ENCODE measurements around the gene SLC12A7. TPM values are rescaled to one million over a fixed set of nuclear protein-coding genes. Genes with fewer than 3 reads are reported as not detected.
A peak's percentile ranks its signal among the peaks of the same experiment; 100 is the strongest.

The SLC12A7 gene
- total and polyA plus RNA-seq, 12 donors: 36.3 to 208 (median 143) TPM

DNA sequence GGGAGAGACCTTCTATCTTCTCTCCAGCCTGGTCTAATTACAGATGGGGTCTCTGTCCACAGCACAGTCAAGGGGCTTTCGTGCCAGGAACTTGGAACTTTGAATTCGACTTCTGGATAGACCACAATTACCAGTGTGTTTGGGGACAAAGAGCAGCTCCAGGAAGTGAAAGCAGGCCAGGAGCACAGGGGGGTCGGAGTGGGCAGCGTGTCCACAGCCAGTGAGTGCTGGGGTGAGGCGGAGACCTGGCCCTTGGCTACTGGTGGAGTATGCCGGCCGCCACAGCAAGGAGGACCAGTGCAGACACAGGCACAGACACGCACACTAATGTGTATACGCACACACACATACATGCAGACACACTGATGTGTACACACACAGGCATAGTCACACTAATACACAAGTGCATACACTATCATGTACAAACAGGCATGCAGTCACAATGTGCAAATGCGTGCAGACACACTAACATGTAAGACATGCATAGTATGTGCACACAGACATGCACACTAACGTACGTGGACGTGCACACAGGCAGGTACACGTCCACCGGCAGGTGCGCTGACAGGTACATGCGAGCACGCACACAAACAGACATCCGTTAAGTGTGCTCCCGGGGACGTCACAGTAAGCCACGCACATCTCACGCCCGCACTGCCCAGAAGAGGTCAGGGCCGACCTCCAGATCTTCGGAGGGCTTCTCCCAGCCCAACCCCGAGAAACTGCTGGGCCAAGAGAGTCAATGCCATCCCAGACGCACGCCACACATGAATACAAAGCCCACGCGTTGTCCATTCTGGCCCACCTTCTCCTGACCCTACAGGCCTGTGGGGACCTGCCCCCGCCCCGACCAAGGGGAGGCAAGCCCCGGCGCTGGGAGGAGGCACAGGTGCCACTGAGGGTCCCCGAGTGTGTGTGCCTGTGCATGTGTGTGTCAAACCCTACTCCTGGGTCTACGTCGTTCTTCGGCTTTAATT is 56.8 kb downstream of the SLC12A7 start:
- Histone ChIP-seq H3K9me3 (no peaks in the 10 kb centered on the region), H3K4me1 (peaks cover 0 to 37% (median 11%) of the 10 kb centered on the region in 9 donors), H3K36me3 (peaks cover 5 to 100% (median 57%) of the 10 kb centered on the region in 9 donors), H3K27ac (peak overlapping the region in 2 of 10 donors; percentile 0 to 61), H3K27me3 (no peaks in the 10 kb centered on the region), H3K4me3 (no peak overlapping the region)
- ATAC-seq: no peak
- 84 to 86% methylated on average over 39 of the region's 39 CpGs for WGBS, 2 donors
- DNase-seq: peak in 1 of 2 donors; percentile 11
- TF ChIP-seq, protein P1, sequence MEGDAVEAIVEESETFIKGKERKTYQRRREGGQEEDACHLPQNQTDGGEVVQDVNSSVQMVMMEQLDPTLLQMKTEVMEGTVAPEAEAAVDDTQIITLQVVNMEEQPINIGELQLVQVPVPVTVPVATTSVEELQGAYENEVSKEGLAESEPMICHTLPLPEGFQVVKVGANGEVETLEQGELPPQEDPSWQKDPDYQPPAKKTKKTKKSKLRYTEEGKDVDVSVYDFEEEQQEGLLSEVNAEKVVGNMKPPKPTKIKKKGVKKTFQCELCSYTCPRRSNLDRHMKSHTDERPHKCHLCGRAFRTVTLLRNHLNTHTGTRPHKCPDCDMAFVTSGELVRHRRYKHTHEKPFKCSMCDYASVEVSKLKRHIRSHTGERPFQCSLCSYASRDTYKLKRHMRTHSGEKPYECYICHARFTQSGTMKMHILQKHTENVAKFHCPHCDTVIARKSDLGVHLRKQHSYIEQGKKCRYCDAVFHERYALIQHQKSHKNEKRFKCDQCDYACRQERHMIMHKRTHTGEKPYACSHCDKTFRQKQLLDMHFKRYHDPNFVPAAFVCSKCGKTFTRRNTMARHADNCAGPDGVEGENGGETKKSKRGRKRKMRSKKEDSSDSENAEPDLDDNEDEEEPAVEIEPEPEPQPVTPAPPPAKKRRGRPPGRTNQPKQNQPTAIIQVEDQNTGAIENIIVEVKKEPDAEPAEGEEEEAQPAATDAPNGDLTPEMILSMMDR (IDR thresholded peaks at IDR 0.05): no peak
- intact Hi-C loops (cut with DNase I): loop anchor here in 3 of 10 donors (5.0 to 10.0 kb wide), 2 partner anchors 37 to 80 kb away; no protein-coding TSS in a partner anchor

DNA sequence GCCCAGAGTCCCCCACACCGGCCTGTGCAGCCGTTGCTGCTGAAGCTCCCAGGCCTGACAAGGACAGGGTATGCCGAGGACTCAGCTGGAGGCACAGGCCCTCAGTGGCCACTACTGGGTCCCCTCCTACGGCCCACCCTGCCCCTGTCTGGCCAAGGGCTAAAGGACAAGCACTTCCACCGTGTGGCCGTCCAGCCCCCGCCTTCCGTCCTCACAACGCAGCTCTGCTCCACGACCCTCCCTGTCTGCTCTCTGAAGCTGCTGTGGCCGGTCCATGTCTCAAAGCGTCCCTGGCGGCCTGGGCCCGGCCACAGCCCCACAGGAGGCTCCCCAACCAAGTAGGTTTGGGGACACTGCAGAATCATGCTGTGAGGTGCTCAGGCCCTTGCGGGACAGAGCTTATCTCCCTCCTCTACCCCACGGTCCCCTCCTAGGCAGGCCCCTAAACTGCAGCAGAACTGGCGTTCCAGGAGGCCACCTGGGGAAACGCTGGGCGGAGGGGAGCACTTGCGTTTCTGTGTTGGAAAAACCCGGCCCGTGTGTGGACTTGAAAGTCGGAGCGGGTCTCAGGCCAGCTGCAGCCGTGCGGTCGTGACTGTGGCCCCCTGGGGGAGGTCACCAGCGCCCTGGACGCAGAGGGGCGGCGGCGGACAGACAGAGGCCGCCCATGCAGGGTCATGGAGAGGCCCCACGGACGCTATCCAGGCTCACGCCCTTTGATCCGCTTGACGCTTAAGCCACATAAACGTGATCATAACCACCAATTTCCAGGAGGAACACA is 57.7 kb downstream of the SLC12A7 start:
- whole genome bisulfite sequencing, 2 donors: 87 to 89% methylated on average over 39 of the region's 39 CpGs
- TF ChIP-seq, protein P1 (IDR thresholded peaks at IDR 0.05): no peak
- peak overlapping the region in 3 of 10 donors; percentile 0 to 79 (median 61) for H3K27ac ChIP-seq
- H3K9me3 ChIP-seq: no peaks in the 10 kb centered on the region
- intact Hi-C loops (cut with DNase I): loop anchor here in 2 of 10 donors (10.0 kb wide), 1 partner anchor 81 kb away; no protein-coding TSS in a partner anchor
- peaks cover 5 to 97% (median 51%) of the 10 kb centered on the region in 9 donors for H3K36me3 ChIP-seq
- ATAC-seq: no peak
- no peaks in the 10 kb centered on the region for H3K27me3 ChIP-seq
- peak in 1 of 2 donors; percentile 15 for DNase-seq
- H3K4me3 ChIP-seq: no peak overlapping the region
- H3K4me1 ChIP-seq: peaks cover 0 to 38% (median 11%) of the 10 kb centered on the region in 9 donors

DNA sequence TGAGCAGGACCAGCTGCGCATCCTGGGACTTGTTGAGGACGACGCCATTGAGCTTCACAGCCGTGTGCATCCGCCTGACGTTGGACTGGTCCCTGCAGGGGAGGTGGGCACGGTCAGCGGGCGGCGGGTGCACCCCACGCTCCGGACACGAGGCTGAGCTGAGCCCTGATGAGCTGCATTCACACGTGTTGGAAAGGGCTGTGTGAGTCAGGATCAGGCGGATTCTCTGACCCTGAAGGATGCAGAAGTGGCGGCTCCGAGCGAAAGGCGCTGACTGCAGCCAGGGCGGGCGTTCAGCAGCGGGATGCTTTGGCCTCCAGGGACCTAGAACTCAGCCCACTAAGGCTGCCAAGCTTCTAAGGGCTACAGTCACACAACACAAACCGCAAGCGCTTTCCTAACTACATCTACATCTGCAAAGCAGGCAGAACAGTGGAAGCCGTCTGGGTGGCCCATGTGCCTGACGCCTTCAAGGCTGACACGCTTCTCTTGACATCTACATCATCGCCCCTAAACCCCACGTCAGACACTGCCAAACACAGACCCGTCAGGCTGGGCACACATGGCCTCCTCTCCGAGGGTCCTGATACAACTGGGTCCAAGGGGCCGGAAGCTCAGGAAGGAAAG is 58.4 kb downstream of the SLC12A7 start:
- H3K9me3 ChIP-seq: no peaks in the 10 kb centered on the region
- TF ChIP-seq, protein P1 (IDR thresholded peaks at IDR 0.05): no peak
- intact Hi-C loops (cut with DNase I): loop anchor here in 2 of 10 donors (10.0 kb wide), 1 partner anchor 81 kb away; no protein-coding TSS in a partner anchor
- 82 to 84% methylated on average over 32 of the region's 32 CpGs for WGBS, 2 donors
- H3K36me3 ChIP-seq: peaks cover under 1 to 90% (median 44%) of the 10 kb centered on the region in 9 donors
- H3K27ac ChIP-seq: peak overlapping the region in 6 of 10 donors; percentile 47 to 79 (median 60)
- no peak overlapping the region for H3K4me3 ChIP-seq
- DNase-seq (peak in 1 of 2 donors; percentile 28), ATAC-seq (peak in 2 of 8 donors; percentile 1 to 2)
- H3K27me3 ChIP-seq: no peaks in the 10 kb centered on the region
- peaks cover 0 to 38% (median 11%) of the 10 kb centered on the region in 9 donors for H3K4me1 ChIP-seq
